IPS-20b (cell line): ENCODE data around the gene B9D1.

Source experiments
- H3K27ac ChIP-seq: one replicate; pipeline ENCODE4 v1.5.1; 2013; ENCODE audit warnings: low read length
- H3K27me3 ChIP-seq: 2 replicates; pipeline ENCODE4 v1.6.1; 2013; ENCODE audit warnings: mild to moderate bottlenecking, low read length, inconsistent platforms; ENCODE audit not compliant: insufficient read depth
- H3K36me3 ChIP-seq: 2 replicates; pipeline ENCODE4 v1.6.1; 2013; ENCODE audit warnings: low read depth, mild to moderate bottlenecking, inconsistent platforms, low read length, moderate library complexity; ENCODE audit not compliant: insufficient read depth
- H3K4me1 ChIP-seq: 2 replicates; pipeline ENCODE4 v1.6.1; 2013; ENCODE audit warnings: mild to moderate bottlenecking, control low read depth, inconsistent platforms, low read length, moderate library complexity; ENCODE audit not compliant: insufficient read depth
- H3K4me3 ChIP-seq: 2 replicates; pipeline ENCODE4 v1.5.1; 2013; ENCODE audit warnings: mild to moderate bottlenecking, low read length, inconsistent platforms
- H3K9ac ChIP-seq: 2 replicates; pipeline ENCODE4 v1.6.1; 2013; ENCODE audit warnings: low read depth, mild to moderate bottlenecking, inconsistent platforms, low read length, moderate library complexity
- H3K9me3 ChIP-seq: 2 replicates; pipeline ENCODE4 v1.6.1; 2013; ENCODE audit warnings: mild to moderate bottlenecking, low read depth, low read length, inconsistent platforms; ENCODE audit not compliant: insufficient read depth

B9D1 gene

DNA sequence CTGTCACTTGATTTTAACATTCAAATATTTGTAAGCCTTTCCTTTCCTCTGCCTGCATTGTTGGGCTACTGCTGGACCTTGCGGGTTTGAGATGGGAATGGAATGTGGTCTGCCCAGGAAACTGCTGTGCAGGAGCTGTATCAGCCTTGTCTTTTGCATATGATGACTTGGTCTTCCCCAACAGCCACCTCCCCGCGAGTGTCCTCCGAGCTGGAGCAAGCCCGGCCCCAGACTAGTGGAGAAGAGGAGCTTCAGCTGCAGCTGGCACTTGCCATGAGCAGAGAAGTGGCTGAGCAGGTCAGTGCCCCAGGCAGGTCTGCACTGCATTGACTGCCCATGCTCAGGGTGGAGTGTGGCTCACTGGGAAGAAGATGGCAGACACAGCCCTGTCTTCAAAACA is 52.8 kb downstream of the B9D1 start:
- Histone ChIP-seq H3K36me3 (peaks cover 46% of the 10 kb centered on the region), H3K27ac (no peak overlapping the region), H3K9ac (no peak overlapping the region), H3K4me1 (peaks cover 5% of the 10 kb centered on the region; the same call in 1 of the 2 replicates), H3K27me3 (no peaks in the 10 kb centered on the region), H3K9me3 (no peaks in the 10 kb centered on the region), H3K4me3 (no peak overlapping the region)

DNA sequence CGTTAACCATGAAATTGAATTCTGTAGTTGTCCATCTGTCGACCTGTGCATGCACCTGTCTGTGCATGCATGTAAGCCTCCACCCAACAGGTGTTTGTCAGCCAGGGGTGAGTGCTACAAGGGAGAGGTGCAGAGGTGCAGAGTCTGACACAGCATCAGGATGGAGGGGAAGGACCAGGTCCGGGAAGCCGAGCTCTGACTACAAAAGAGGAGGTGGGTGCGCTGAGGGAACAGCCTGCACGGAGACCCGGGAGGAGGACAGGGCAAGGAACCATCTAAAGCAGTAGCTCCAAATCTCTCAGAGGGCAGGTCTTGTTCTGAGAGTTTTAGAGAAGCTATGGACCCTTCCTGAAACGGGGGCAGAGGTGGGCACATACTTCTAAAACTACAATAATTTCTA is 54.1 kb downstream of the B9D1 start:
- Histone ChIP-seq H3K9me3 (no peaks in the 10 kb centered on the region), H3K4me1 (peaks cover 5% of the 10 kb centered on the region; the same call in 1 of the 2 replicates), H3K4me3 (no peak overlapping the region), H3K36me3 (peaks cover 35% of the 10 kb centered on the region), H3K27ac (no peak overlapping the region), H3K9ac (no peak overlapping the region), H3K27me3 (no peaks in the 10 kb centered on the region)

- Histone ChIP-seq H3K4me1 (peaks cover 5% of the 10 kb centered on the region; the same call in 1 of the 2 replicates), H3K36me3 (peaks cover 26% of the 10 kb centered on the region), H3K4me3 (no peak overlapping the region), H3K27ac (no peak overlapping the region), H3K9ac (no peak overlapping the region), H3K9me3 (no peaks in the 10 kb centered on the region), H3K27me3 (no peaks in the 10 kb centered on the region)
These were observed 55.0 kb downstream of the B9D1 start for GRCh38 chr17:19307521-19307920.

GRCh38 chr17:19306160-19307111 is 56.1 kb downstream of the B9D1 start:
- H3K4me1 ChIP-seq, result peaks cover 5% of the 10 kb centered on the region; the same call in 1 of the 2 replicates
- H3K4me3 ChIP-seq, result no peak overlapping the region
- no peak overlapping the region for H3K9ac ChIP-seq
- H3K36me3 ChIP-seq, result peaks cover 16% of the 10 kb centered on the region; the same call in 1 of the 2 replicates
- no peaks in the 10 kb centered on the region for H3K27me3 ChIP-seq
- no peaks in the 10 kb centered on the region for H3K9me3 ChIP-seq
- H3K27ac ChIP-seq, result no peak overlapping the region

DNA sequence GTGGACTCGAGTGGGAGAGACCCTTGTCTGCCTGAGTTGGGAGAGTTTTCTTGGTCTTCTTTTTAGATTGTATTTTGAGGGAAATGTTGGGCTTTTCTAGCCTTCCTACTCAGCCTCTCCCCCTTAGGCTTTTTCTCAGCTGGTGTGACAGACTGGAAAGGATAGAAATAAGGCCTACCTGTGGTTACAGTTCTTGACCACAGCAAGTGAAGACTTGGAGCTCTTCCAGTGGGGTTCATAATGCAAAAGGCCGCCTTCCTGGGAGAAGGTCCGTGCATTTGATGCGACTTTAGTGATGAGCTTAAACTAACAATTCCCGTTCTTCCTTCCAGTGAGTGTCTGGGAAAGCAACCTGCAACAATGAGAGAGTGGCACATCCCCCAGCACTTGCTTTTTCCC is 56.8 kb downstream of the B9D1 start:
- Histone ChIP-seq H3K4me3 (no peak overlapping the region), H3K9ac (no peak overlapping the region), H3K36me3 (peaks cover 12% of the 10 kb centered on the region; the same call in 1 of the 2 replicates), H3K4me1 (peaks cover 5% of the 10 kb centered on the region; the same call in 1 of the 2 replicates), H3K27ac (no peak overlapping the region), H3K27me3 (no peaks in the 10 kb centered on the region), H3K9me3 (no peaks in the 10 kb centered on the region)

DNA sequence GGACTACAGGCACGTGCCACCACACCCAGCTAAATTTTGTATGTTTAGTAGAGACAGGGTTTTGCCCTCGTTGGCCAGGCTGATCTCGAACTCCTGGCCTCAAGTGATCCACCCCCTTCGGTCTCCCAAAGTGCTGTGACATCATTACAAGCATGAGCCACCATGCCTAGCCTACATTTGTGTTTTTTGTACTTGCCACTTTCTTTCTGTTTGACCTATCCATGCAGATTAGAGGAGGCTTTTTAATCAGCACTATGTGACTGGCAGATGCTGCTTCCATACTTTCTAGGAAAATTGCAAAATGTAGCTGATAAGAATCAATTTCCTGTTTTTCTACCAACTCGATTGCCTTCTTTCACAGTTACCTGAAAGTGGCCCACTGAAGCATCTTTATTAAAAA is 57.3 kb downstream of the B9D1 start:
- H3K27ac ChIP-seq, result no peak overlapping the region
- no peaks in the 10 kb centered on the region for H3K9me3 ChIP-seq

GRCh38 chr17:19304751-19305150 is 57.8 kb downstream of the B9D1 start:
- no peak overlapping the region for H3K9ac ChIP-seq
- no peak overlapping the region for H3K4me3 ChIP-seq
- H3K4me1 ChIP-seq, result peaks cover under 1% of the 10 kb centered on the region; the same call in 1 of the 2 replicates
- no peaks in the 10 kb centered on the region for H3K27me3 ChIP-seq
- no peak overlapping the region for H3K27ac ChIP-seq
- H3K36me3 ChIP-seq, result peaks cover 6% of the 10 kb centered on the region; the same call in 1 of the 2 replicates
- H3K9me3 ChIP-seq, result no peaks in the 10 kb centered on the region

More for the DNA sequence above, 57.3 kb downstream of the B9D1 start:
- Histone ChIP-seq H3K9ac (no peak overlapping the region), H3K4me3 (no peak overlapping the region), H3K36me3 (peaks cover 11% of the 10 kb centered on the region; the same call in 1 of the 2 replicates), H3K27me3 (no peaks in the 10 kb centered on the region), H3K4me1 (peaks cover 5% of the 10 kb centered on the region; the same call in 1 of the 2 replicates)

DNA sequence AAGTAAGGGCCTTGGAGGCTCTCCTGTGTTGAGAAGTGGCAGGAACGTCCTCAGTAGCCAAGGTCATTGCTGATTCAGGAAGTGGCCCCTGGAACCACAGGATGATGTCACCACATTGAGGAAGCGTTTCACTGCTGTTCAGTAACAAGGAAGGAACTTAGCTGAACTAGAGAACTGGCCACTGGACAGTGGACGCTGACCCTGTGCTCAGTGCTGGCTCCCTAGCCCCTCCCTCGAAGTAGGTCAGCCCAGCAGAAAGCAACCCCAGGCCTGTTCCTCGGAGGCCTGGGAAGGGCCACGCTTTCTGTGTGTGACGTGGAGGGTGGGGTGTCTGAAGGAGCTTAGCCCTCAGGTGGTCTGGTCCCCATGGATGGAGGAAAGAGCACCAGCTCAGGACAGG is 58.3 kb downstream of the B9D1 start:
- H3K9me3 ChIP-seq, result no peaks in the 10 kb centered on the region
- no peak overlapping the region for H3K27ac ChIP-seq
- H3K4me1 ChIP-seq, result no peaks in the 10 kb centered on the region
- no peak overlapping the region for H3K9ac ChIP-seq
- H3K27me3 ChIP-seq, result no peaks in the 10 kb centered on the region
- peaks cover 4% of the 10 kb centered on the region; the same call in 1 of the 2 replicates for H3K36me3 ChIP-seq
- no peak overlapping the region for H3K4me3 ChIP-seq

DNA sequence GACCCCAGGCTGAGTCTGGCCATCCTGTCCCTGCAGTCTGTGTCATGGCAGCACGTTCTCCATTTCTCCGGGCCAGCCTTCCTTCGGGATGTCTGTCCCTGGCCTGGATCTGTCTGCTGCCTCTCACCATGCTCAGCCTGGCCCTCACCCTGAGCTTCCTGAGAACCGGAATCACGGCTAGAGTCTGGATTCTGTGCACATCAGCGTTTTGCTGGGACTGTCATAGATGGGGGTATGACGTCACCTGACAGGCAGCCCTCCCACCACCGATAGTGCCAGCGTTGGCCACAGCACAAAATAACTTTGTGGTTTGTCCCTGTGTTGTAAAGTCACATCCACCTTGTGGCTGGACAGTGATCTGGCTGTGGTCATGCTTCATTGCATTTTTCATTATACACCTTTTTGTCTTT is 59.2 kb downstream of the B9D1 start:
- no peaks in the 10 kb centered on the region for H3K27me3 ChIP-seq
- no peak overlapping the region for H3K9ac ChIP-seq
- H3K27ac ChIP-seq, result no peak overlapping the region
- no peaks in the 10 kb centered on the region for H3K4me1 ChIP-seq
- H3K9me3 ChIP-seq, result no peaks in the 10 kb centered on the region
- peaks cover 4% of the 10 kb centered on the region; the same call in 1 of the 2 replicates for H3K36me3 ChIP-seq
- no peak overlapping the region for H3K4me3 ChIP-seq

DNA sequence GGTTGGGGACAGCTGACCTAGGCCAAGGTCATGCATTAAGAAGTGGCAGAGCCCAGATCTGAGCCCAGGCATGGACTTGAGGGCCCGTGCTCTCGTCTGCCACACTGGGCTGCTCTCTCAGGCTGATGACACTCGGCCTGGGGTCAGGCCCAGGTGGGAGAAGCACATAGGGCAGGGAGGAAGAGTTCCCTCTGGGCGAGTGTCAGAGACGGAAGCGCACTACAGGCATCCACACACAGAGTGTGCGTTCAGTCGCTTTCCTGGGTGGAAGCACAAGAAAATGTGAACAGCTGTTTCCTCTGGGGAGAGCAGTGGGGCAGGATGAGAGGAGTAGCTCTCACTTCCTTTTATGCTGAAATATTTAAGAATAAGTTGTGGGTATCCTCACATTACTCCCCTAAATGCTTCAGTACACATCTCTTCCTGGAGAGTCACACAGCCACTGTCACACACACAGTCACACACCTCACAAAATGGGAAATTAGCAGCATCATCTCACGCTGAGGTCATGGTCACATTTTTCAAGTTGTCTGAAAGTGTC is 59.7 kb downstream of the B9D1 start:
- no peak overlapping the region for H3K4me3 ChIP-seq
- no peaks in the 10 kb centered on the region for H3K27me3 ChIP-seq
- peaks cover 4% of the 10 kb centered on the region; the same call in 1 of the 2 replicates for H3K36me3 ChIP-seq
- no peak overlapping the region for H3K9ac ChIP-seq
- H3K9me3 ChIP-seq, result no peaks in the 10 kb centered on the region
- H3K27ac ChIP-seq, result no peak overlapping the region
- no peaks in the 10 kb centered on the region for H3K4me1 ChIP-seq

- Histone ChIP-seq H3K36me3 (peaks cover 4% of the 10 kb centered on the region; the same call in 1 of the 2 replicates), H3K9me3 (no peaks in the 10 kb centered on the region), H3K4me3 (no peak overlapping the region), H3K27me3 (no peaks in the 10 kb centered on the region), H3K27ac (no peak overlapping the region), H3K9ac (no peak overlapping the region), H3K4me1 (no peaks in the 10 kb centered on the region)
These were observed 60.5 kb downstream of the B9D1 start for GRCh38 chr17:19301973-19302372.
